IPS DF 6.9 (cell line): ENCODE data around the gene TNFRSF18.
A peak's percentile ranks its signal among the peaks of the same experiment; 100 is the strongest.
"Not testable (repeated sequence)": the region's sequence is repeated elsewhere in the genome, so short reads cannot be mapped to it uniquely, and the experiment has no call there.

Source experiments
- DNase-seq: peaks from one replicate; pipeline ENCODE4 v3.0.0-alpha.2; 2013; ENCODE audit warnings: low read depth, low spot score
- H3K27ac ChIP-seq: one replicate; pipeline ENCODE4 v1.5.1; 2013; ENCODE audit warnings: low read length, control low read depth
- H3K27me3 ChIP-seq: 2 replicates; pipeline ENCODE4 v1.6.1; 2013; ENCODE audit warnings: mild to moderate bottlenecking, low read length; ENCODE audit not compliant: control insufficient read depth, insufficient read depth
- H3K36me3 ChIP-seq: 2 replicates; pipeline ENCODE4 v1.6.1; 2013; ENCODE audit warnings: low read length; ENCODE audit not compliant: control insufficient read depth, insufficient read depth
- H3K4me1 ChIP-seq: 2 replicates; pipeline ENCODE4 v1.6.1; 2013; ENCODE audit warnings: low read length; ENCODE audit not compliant: control insufficient read depth, insufficient read depth
- H3K4me3 ChIP-seq: 2 replicates; pipeline ENCODE4 v1.5.1; 2013; ENCODE audit warnings: mild to moderate bottlenecking, low read length
- H3K9me3 ChIP-seq: 2 replicates; pipeline ENCODE4 v1.6.1; 2013; ENCODE audit warnings: low read length, inconsistent platforms; ENCODE audit not compliant: control insufficient read depth, insufficient read depth
- WGBS: extraction: QIAGEN DNeasy Blood & Tissue Kit; methylation state at CpG from one replicate; pipeline ENCODE4 v1.1.7; 2013; ENCODE audit warnings: mixed read lengths, missing lambda C conversion rate; ENCODE audit not compliant: insufficient read length, insufficient coverage; 5-methylcytosine and 5-hydroxymethylcytosine counted together

TNFRSF18 gene

DNA sequence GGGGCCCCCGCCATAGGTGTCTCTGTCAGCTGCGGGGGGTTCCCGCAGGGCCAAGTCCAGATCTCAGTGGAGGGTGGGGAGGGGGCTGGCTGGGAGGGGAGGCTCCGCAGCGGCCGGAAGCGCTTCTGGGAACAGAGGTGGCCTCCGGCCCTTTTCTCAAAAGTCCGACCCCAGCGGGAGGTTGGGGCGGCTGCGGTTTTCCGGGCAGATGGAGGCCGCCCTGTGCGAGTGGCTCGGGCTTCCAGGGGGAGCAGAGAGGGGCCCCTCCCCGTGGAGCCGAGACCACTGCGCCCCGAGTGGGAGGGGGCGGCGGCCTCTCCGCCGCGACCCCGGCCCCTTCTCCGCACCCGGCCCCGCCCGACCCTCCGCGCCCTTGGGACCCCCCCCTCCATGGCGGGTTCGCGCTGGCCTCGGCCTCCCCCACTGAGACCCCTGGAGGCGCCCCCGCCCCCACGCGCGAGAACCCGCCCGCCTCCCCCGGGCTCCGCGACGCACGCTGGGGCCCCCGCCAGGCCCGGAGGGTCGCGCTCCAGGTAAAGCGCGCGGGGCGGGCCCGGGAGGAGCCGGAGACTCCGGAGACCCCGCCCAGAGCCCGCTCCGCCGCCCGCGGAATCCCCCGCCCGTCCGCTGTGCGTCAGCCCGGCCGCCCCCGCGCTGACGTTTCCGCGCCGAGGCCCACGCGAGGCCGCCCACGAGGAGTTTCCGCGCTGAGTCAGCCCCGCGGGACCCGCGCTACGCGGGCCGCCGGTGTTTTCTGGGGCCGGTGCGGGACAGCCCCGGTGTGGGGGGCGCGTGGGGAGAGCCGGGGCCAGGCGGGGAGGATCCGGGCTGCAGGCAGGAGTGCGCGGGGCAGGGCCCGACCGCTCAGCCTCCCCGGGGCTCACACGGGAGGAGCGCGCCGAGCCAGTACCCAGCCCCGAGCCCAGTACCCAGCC lies 5.2 kb downstream of the TNFRSF18 start:
- no CpG with 5 or more reads among the region's 109 CpGs for WGBS
- H3K9me3 ChIP-seq = no peaks in the 10 kb centered on the region
- no peak overlapping the region for H3K27ac ChIP-seq
- no peak for DNase-seq
- H3K27me3 ChIP-seq = no peaks in the 10 kb centered on the region; the same call in 1 of the 2 replicates
- H3K36me3 ChIP-seq = no peaks in the 10 kb centered on the region; the same call in 1 of the 2 replicates
- peaks cover 8% of the 10 kb centered on the region for H3K4me1 ChIP-seq
- H3K4me3 ChIP-seq = peak overlapping the region; percentile 66

DNA sequence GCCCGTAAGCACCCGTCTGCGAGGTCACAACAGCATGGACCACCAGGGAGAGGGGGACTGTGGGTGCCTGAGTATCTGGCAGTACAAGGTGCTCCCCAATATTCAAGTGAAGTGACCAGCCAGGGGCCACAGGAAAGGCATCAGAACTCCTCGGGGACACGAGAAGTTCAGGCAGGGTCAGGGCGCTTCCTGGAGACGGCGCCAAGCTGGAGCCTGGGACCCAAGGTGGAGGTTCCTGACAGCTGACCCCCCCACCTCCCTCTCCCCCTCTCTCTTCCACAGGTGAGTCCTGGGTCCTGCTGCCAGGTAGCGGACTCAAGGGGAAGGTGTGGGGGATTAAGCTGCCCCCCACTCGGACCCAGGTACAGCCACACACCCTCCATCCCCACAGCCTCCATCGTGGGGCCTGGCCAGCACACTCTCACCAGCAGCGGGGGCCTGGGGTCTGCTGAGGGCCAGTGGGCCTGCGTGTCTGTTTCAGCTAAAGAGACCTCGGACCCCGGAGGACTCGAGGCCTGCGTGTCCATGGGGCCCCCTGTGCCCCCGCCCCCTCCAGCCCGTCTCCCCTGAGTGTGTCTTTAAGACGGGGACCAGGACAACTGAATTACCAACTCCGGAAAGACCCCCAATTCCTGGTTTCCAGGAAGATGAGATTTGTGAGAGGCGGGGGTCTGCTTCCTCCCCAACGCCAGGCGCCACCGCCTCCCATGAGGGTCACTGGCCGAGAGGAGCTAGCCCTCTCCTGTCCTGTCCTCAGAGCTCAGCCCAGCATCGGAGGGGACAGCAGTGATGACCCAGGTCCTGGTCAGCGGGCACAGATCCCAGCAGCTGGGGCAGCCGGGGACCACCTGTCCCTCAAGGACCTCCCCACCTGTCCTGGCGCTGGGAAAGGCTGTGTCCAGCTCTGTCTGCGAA lies 6.2 kb downstream of the TNFRSF18 start:
- H3K36me3 ChIP-seq = no peaks in the 10 kb centered on the region
- peaks cover 3% of the 10 kb centered on the region; the same call in 1 of the 2 replicates for H3K4me1 ChIP-seq
- H3K27me3 ChIP-seq = no peaks in the 10 kb centered on the region
- H3K27ac ChIP-seq = no peak overlapping the region
- no peak for DNase-seq
- no peak overlapping the region; the same call in 1 of the 2 replicates for H3K4me3 ChIP-seq
- H3K9me3 ChIP-seq = no peaks in the 10 kb centered on the region
- no CpG with 5 or more reads among the region's 31 CpGs for WGBS

DNA sequence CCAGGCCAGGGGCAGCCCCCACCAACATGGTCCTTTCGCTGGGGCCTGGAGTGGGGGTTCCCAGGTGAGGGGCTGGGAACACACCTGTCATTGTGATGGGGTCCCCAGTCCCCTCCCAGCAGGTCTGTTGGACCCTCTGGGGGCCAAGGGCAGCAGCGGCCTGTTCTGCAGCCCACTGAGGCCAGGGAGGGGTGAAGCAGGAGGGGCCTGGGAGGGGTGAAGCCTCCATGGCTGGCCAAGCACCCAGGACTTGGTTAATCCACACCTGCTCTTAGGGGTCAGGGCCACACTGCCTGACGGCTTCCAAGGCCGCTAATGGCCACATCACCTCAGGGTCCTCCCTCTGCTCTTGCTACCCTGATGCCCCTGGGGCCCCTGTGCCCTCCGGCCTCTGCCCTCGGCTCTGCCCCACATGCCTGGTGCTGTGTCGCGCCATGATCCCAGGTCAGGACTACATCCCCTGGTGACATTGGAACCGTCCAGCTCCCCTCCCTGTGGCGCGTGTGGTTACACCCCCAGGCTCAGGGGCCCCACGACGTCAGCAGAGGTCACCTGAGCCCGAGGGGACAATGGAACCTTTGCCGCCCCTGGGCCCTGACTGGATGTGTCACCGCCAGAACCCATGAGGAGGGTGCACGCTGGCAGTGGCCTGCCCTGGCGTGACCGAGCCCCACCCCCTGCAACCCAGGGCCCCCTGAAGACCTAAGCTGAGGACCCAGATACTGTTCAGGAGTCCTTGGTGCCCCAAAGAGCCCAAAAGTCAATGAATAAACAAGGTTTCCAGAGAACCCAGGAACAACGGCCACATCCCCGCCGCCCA lies 7.0 kb downstream of the TNFRSF18 start:
- Histone ChIP-seq H3K4me3 (no peak overlapping the region), H3K4me1 (peaks cover 3% of the 10 kb centered on the region; the same call in 1 of the 2 replicates), H3K27me3 (no peaks in the 10 kb centered on the region), H3K36me3 (no peaks in the 10 kb centered on the region), H3K27ac (no peak overlapping the region), H3K9me3 (no peaks in the 10 kb centered on the region)
- WGBS = no CpG with 5 or more reads among the region's 22 CpGs
- DNase-seq = no peak

DNA sequence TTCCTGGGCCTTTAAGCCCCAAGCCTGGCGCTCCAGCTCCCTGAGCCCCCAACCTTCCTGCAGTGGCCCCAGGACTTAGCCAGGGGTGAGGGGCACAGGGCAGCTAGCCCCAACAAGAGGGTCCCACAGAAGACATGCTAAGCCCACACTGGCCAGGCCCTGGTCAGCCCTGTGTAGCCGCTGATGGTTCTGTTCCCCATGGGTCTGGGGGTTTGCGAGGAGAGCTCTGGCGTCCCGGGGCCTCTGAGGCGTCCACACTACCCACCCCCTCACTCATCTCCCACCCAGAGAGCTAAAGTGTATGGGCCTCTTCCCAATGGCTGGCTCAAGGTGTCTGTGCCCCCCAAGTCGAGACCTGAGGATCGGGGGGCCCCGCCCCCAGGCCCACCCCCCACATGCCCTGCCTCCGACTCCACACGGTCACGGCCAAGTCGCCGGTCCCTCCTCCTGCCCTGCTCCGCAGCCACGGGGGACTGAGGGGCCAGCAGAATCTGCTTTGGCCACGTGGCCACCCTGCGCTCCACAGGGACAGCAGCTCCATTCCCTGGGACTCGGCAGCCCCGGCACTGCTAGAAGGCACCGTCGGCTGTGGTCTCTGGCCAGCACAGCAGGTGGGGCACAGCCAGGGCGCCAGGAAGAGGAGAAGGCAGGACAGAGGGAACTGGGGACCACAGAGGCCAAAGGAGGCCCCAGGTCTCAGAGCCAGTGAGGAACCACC lies 7.8 kb downstream of the TNFRSF18 start:
- no peaks in the 10 kb centered on the region for H3K27me3 ChIP-seq
- DNase-seq = no peak
- no CpG with 5 or more reads among the region's 23 CpGs for WGBS
- H3K4me3 ChIP-seq = no peak overlapping the region
- H3K36me3 ChIP-seq = no peaks in the 10 kb centered on the region
- H3K4me1 ChIP-seq = peaks cover 3% of the 10 kb centered on the region; the same call in 1 of the 2 replicates
- no peaks in the 10 kb centered on the region for H3K9me3 ChIP-seq
- no peak overlapping the region for H3K27ac ChIP-seq

DNA sequence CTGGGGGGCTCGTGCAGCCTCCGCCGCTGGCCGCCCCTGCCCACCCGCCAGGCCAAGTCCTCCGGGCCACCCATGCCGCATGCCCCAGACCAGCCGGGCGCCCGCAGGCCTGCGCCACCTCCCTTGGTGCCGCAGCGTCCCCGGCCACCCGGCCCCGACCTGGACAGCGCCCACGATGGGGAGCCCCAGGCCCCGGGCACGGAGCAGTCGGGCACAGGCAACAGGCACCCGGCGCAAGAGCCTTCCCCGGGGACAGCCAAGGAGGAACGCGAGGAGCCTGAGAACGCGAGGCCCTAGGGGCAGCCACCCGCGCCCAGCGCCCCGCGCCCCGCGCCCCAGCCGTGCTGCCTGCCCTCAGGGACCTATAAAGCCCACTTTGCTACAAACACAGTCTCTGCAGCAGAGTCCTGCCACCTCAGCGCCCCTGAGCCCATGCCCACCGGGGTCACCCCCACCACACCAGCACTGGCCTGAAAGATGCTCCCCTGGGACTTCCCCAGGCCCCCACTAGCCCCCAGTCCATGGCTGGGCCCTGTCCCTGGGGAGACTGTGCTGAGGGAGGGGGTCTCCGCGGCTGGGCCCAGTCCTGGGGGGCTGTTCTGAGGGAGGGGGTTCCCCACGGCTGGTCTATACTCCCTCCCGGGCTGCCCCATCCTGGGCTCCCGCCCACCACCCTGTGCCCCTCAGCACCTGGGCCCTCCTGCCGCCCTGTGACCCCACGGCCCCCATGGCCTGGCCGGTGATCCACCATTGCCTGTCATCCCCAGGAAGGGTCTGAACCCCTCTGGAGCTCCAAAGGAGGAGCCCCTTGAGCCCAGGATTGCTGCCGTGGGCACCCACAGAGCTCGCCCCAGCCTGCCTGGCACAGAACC lies 8.6 kb downstream of the TNFRSF18 start:
- no peak overlapping the region for H3K4me3 ChIP-seq
- peaks cover 3% of the 10 kb centered on the region; the same call in 1 of the 2 replicates for H3K4me1 ChIP-seq
- H3K36me3 ChIP-seq = no peaks in the 10 kb centered on the region
- WGBS = no CpG with 5 or more reads among the region's 48 CpGs
- no peak overlapping the region for H3K27ac ChIP-seq
- no peaks in the 10 kb centered on the region for H3K9me3 ChIP-seq
- H3K27me3 ChIP-seq = no peaks in the 10 kb centered on the region
- DNase-seq = no peak

DNA sequence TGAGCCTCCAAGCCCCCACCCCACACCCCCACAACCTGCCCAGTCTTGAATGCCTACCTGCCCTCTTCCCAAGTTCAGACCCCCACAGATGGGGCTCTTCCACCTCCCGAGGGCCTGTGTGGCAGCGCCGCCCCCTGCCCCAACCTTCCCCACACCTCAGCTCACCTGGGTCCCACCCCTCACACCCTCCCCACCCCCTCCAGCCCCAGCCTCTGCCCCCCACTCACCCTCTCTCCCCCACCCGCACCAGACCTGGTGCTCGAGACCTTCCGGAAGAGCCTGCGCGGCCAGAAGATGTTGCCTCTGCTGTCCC lies 9.2 kb downstream of the TNFRSF18 start:
- WGBS = no CpG with 5 or more reads among the region's 8 CpGs
- H3K27ac ChIP-seq = no peak overlapping the region

DNA sequence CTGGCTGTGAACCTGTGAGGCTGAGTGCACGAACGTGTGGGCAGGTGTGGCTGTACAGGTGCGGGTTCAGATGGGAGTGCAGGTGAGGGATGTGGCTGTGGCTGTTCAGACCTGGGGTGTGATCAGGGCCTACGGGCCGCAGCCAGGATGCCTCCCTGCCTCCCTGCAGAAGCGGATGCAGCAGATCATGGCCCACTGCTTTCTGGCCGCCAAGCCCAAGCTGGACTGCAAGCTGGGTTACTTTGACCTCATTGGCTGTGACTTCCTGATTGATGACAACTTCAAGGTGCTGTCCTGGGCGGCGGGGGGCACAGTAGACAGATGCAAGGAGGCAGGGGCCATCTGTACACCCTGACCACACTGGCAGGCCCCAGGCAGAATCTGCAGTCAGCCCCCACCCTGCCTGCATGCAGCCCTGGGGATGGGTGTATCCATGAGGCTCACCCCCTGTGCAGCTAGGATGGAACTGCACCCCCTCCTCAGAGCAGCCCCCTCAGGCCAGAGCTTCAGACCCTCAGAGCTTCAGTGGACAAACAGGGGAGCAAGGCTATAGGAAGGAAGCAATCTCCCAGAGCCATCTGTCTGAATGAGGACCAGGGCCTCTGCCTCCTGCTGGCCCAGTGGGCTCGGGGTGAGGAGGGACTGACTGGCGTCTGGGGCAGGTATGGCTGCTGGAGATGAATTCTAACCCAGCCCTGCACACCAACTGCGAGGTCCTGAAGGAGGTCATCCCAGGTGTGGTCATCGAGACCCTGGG lies 9.8 kb downstream of the TNFRSF18 start:
- no peak for DNase-seq
- H3K27ac ChIP-seq = no peak overlapping the region
- no peak overlapping the region for H3K4me3 ChIP-seq
- no peaks in the 10 kb centered on the region for H3K9me3 ChIP-seq
- H3K27me3 ChIP-seq = no peaks in the 10 kb centered on the region
- H3K36me3 ChIP-seq = no peaks in the 10 kb centered on the region
- WGBS = no CpG with 5 or more reads among the region's 13 CpGs
- H3K4me1 ChIP-seq = peaks cover 3% of the 10 kb centered on the region; the same call in 1 of the 2 replicates

More for the DNA sequence above, 9.2 kb downstream of the TNFRSF18 start:
- no peaks in the 10 kb centered on the region for H3K36me3 ChIP-seq
- DNase-seq = no peak
- H3K9me3 ChIP-seq = no peaks in the 10 kb centered on the region
- H3K4me3 ChIP-seq = no peak overlapping the region
- H3K4me1 ChIP-seq = peaks cover 3% of the 10 kb centered on the region; the same call in 1 of the 2 replicates
- H3K27me3 ChIP-seq = no peaks in the 10 kb centered on the region

DNA sequence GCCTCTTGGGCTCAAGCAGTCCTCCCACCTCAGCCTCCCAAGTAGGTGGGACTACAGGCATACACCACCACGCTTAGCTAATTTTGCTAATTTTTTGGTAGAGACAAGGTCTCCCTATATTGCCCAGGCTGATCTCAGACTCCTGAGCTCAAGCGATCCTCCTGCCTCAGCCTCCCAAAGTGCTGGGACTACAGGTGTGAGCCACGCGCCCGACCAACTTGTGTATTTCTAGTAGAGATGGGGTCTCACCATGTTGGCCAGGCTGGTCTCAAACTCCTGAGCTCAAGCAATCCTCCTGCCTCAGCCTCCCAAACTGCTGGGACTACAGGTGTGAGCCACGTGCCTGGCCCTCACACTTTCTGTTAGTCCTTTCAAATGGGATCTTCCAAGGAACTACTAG lies 10.7 kb downstream of the TNFRSF18 start:
- H3K27ac ChIP-seq, H3K36me3 ChIP-seq, H3K27me3 ChIP-seq, H3K9me3 ChIP-seq, H3K4me1 ChIP-seq, H3K4me3 ChIP-seq, DNase-seq: not testable (repeated sequence)
- WGBS = no CpG with 5 or more reads among the region's 6 CpGs
